ENCODE data around the gene KRTAP16-1. TPM values are rescaled to one million over a fixed set of nuclear protein-coding genes. Genes with fewer than 3 reads are reported as not detected.

KRTAP16-1 gene
- total RNA-seq, 1 donor from 2014 or later: not detected

DNA sequence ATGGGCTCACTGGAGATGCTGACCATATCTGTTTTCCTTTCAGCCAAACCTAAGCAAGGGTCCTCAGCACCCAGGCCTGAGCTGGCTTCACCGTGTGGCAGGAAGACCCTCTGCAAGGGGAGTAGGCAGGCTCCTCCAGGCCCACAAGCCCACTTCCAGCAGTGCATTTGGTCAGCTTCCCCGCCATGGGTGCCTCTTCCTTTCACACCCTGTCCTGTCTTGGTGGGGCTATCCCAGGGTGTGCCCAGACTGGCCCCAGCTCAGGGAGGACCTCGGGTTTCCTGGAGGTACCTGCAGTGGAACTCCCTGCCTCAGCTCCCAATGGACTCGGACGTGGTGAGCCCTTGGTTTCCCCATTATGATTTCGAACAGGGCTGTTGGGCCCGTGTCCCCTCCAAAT lies 19.1 kb upstream of the KRTAP16-1 start:
- Mint-ChIP-seq H3K36me3 (ENCODE audit: low read depth) (no peaks in the 10 kb centered on the region), H3K27ac (ENCODE audit: unreplicated experiment) (no peak overlapping the region), H3K4me1 (ENCODE audit: low read depth) (no peaks in the 10 kb centered on the region), H3K27me3 (ENCODE audit: low read depth) (peaks cover 2% of the 10 kb centered on the region), H3K4me3 (ENCODE audit: unreplicated experiment) (no peak overlapping the region), H3K9me3 (ENCODE audit: low read depth) (no peaks in the 10 kb centered on the region)
- TF ChIP-seq, protein P1, sequence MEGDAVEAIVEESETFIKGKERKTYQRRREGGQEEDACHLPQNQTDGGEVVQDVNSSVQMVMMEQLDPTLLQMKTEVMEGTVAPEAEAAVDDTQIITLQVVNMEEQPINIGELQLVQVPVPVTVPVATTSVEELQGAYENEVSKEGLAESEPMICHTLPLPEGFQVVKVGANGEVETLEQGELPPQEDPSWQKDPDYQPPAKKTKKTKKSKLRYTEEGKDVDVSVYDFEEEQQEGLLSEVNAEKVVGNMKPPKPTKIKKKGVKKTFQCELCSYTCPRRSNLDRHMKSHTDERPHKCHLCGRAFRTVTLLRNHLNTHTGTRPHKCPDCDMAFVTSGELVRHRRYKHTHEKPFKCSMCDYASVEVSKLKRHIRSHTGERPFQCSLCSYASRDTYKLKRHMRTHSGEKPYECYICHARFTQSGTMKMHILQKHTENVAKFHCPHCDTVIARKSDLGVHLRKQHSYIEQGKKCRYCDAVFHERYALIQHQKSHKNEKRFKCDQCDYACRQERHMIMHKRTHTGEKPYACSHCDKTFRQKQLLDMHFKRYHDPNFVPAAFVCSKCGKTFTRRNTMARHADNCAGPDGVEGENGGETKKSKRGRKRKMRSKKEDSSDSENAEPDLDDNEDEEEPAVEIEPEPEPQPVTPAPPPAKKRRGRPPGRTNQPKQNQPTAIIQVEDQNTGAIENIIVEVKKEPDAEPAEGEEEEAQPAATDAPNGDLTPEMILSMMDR (IDR thresholded peaks at IDR 0.05): no peak
- DNase-seq (ENCODE audit: low spot score): no peak

DNA sequence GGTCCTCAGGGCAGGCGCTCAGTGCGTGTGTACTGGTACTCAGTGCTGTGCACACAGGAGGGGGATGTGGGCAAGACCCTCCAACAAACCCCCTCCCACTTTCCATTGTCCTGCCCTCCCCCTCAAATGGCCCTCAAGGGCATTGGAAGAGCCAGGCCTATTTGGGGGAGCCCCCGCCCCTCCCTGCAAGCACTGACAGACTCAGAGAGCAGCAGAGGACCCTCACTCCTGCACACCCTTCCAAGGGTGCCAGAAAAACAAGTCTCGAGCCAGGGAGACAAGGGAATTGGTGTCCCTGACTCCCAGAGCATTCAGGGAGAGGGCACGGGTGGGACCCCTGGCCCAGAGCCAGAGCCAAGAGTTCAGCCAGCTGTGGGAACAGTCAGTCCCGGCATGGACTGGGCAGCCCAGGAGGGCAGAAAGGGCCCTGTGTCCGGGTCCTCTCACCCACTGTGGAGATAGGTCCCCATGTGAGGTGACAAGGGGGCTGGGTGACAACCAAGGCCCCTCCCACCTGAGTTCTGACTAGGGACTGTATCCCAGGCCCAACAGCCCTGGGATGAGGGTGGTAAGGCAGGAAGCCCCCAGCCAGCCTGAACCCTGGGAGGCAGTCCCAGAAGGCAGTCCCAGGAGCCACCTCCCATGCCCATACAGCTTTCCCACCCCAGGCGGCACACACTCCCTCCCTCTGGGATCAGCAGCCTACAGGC lies 18.5 kb upstream of the KRTAP16-1 start:
- Mint-ChIP-seq H3K36me3 (ENCODE audit: low read depth) (no peaks in the 10 kb centered on the region), H3K4me1 (ENCODE audit: low read depth) (no peaks in the 10 kb centered on the region), H3K9me3 (ENCODE audit: low read depth) (no peaks in the 10 kb centered on the region), H3K4me3 (ENCODE audit: unreplicated experiment) (no peak overlapping the region), H3K27me3 (ENCODE audit: low read depth) (peaks cover 2% of the 10 kb centered on the region), H3K27ac (ENCODE audit: unreplicated experiment) (no peak overlapping the region)
- TF ChIP-seq, protein P1 (IDR thresholded peaks at IDR 0.05): no peak
- no peak for DNase-seq (ENCODE audit: low spot score)

DNA sequence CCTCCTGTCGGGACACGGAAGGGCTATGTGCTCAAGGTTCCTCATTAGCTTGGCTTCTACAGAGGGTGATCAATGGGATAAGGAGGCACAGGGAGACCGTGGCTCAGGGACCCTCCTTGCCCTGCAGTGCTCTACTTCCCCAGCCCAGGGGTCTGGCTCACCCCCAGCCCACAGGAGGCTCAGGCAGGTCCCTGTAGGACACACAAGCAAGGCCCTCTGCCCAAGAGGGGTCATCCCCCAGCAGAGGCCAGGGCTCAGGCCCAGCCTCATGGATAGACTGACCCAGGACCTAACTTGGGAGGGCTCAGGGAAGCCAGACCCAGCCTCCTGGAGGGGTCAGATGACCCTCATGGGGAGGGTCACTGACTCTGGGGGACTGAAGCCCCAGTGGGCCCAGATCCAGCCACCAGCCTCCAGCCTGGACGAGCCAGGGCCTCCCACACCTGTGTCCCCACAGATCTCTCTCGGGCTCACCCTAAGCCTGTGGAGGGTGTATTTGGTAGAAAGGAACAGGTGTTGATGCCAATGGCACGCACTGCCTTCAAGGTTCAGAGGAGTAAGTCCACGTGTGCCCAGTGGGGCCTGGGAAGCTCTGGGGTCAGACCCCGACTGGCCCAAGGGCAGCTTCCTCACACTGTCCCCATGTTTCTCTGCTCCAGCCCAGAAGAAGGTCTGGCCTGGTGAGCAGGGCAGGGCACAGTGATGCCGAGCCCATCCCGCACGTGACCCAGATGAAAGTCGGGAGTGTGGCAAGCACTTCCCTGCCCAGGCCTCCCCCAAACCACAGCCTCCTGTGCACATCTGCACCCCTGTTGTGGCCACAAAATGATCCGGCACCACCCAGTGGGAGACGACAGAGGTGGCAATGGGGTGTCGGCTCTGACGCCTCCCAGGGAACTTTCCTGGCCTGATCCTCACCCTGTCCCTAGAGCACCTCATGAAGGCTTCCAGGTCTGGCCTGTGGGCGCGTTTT lies 17.4 kb upstream of the KRTAP16-1 start:
- Mint-ChIP-seq H3K9me3 (ENCODE audit: low read depth) (no peaks in the 10 kb centered on the region), H3K27me3 (ENCODE audit: low read depth) (peaks cover 2% of the 10 kb centered on the region), H3K27ac (ENCODE audit: unreplicated experiment) (no peak overlapping the region), H3K4me1 (ENCODE audit: low read depth) (peaks cover 6% of the 10 kb centered on the region), H3K36me3 (ENCODE audit: low read depth) (no peaks in the 10 kb centered on the region), H3K4me3 (ENCODE audit: unreplicated experiment) (no peak overlapping the region)
- DNase-seq (ENCODE audit: low spot score): no peak
- TF ChIP-seq, protein P1 (IDR thresholded peaks at IDR 0.05): no peak

DNA sequence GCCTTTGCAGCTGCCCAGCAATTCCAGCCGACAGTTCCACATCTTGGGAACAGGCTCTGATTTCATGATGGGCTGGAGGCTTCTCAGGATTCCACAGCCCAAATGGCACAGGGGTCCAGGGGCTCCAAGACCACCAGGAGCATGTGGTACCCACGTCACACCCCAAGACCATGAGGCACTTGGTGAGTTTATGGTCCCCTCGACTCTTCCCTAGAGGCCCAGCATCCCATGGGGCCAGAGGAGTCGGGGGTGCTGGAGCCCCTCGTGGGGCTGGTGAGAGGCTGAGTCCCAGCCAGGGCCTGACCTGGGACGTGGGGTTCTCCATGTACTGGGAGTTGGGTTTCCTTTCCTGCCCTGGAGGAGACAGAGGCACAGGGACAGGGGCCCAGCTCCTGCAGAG lies 16.5 kb upstream of the KRTAP16-1 start:
- H3K9me3 Mint-ChIP-seq (ENCODE audit: low read depth): no peaks in the 10 kb centered on the region
- H3K27me3 Mint-ChIP-seq (ENCODE audit: low read depth): peaks cover 2% of the 10 kb centered on the region
- DNase-seq (ENCODE audit: low spot score): no peak
- H3K4me3 Mint-ChIP-seq (ENCODE audit: unreplicated experiment): no peak overlapping the region
- no peaks in the 10 kb centered on the region for H3K36me3 Mint-ChIP-seq (ENCODE audit: low read depth)
- H3K4me1 Mint-ChIP-seq (ENCODE audit: low read depth): peaks cover 6% of the 10 kb centered on the region
- H3K27ac Mint-ChIP-seq (ENCODE audit: unreplicated experiment): no peak overlapping the region
- TF ChIP-seq, protein P1 (IDR thresholded peaks at IDR 0.05): no peak

DNA sequence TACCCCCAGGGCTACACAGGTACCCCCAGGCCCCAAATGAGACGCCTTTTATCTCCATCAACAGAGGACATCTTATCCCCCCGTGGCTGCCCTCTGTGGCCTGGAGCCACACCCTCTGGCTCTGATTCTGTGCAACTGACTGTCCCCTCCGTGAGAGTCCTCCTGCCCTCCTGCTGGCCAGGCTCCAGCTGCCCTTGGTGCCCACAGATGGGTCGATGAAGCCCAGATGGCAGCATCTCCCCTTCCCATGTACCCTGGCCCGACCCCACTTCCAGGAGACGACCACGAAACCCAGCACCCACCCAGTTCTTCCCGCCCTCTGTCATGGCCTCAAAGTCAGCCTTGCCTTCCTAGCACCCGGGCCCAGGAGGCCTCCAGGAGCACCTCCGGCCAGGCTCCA lies 16.0 kb upstream of the KRTAP16-1 start:
- TF ChIP-seq, protein P1 (IDR thresholded peaks at IDR 0.05): no peak
- Mint-ChIP-seq H3K36me3 (ENCODE audit: low read depth) (no peaks in the 10 kb centered on the region), H3K4me3 (ENCODE audit: unreplicated experiment) (no peak overlapping the region), H3K9me3 (ENCODE audit: low read depth) (peaks cover 2% of the 10 kb centered on the region), H3K27ac (ENCODE audit: unreplicated experiment) (no peak overlapping the region), H3K27me3 (ENCODE audit: low read depth) (peaks cover 2% of the 10 kb centered on the region), H3K4me1 (ENCODE audit: low read depth) (peaks cover 6% of the 10 kb centered on the region)
- DNase-seq (ENCODE audit: low spot score): no peak

Data from chondrocyte (in vitro differentiated cells).